HepG2 (cell line): ENCODE results near the gene TBC1D1. TPM values are rescaled to one million over a fixed set of nuclear protein-coding genes. Genes with fewer than 3 reads are reported as not detected.

Source experiments
- ATAC-seq: fragments of 200-7000 bp; cut with Tn5 transposase; 3 replicates; pipeline ENCODE4 v1.9.1; 2020; ENCODE audit warnings: mild to moderate bottlenecking, moderate library complexity
- BruUV-seq: library from RNA; stranded (reverse); fragments of 400-500 nt; replicated peaks from 2 replicates; lab custom pipeline; 2021; lab: Mats Ljungman, UMichigan
- CTCF ChIA-PET: fragments of 300-600 bp; formaldehyde crosslinking; extraction: SDS; loops from one replicate; lab custom pipeline; 2021; ENCODE audit warnings: low total read pairs, inconsistent platforms, low intra/inter-chr PET ratio; lab: Yijun Ruan, JAX
- POLR2A ChIA-PET: fragments of 350-600 bp; sonication (Branson Sonifier 250); formaldehyde crosslinking; loops from one replicate; lab custom pipeline; 2020; ENCODE audit warnings: antibody characterized with exemption, inconsistent platforms; lab: Yijun Ruan, JAX
- DNase-seq: peaks from one replicate; pipeline ENCODE4 v3.0.0-alpha.2; 2015; ENCODE audit warnings: low spot score
- FAIRE-seq: peaks from 3 replicates; lab custom pipeline; 2011; peaks lifted over from hg19 to GRCh38; lab: Jason Lieb, UNC
- H2AFZ ChIP-seq: one replicate; pipeline ENCODE4 v1.6.1; 2011; ENCODE audit warnings: low read length, inconsistent platforms
- H3K27ac ChIP-seq: fragments of 300-600 bp; 3 replicates; pipeline ENCODE4 v1.8.0; 2011; ENCODE audit warnings: mixed run types, mild to moderate bottlenecking, mixed read lengths, low read length, inconsistent platforms; ENCODE audit not compliant: insufficient read depth; ENCODE audit errors: extremely low read length
- H3K27me3 ChIP-seq, 2 experiments: fragments of 200-600 bp in 1 of 2; 2 replicates in 1 of 2; 3 replicates in 1 of 2; pipeline versions ENCODE4 v1.6.0 to v1.8.0; 2011; ENCODE audit warnings: low read length in 2 of 2, mild to moderate bottlenecking in 2 of 2, moderate library complexity in 2 of 2, inconsistent platforms in 1 of 2; ENCODE audit not compliant: insufficient read depth in 2 of 2, control insufficient read depth in 1 of 2
- H3K36me3 ChIP-seq, 2 experiments: fragments of 200-600 bp in 1 of 2; replicated peaks in 1 of 2; 2 replicates in 1 of 2; 3 replicates in 1 of 2; pipeline versions ENCODE4 v1.5.1 to v1.8.0; 2011; ENCODE audit warnings: low read length in 2 of 2, inconsistent platforms in 1 of 2; ENCODE audit not compliant: insufficient read depth in 2 of 2, control insufficient read depth in 1 of 2
- H3K4me1 ChIP-seq: 2 replicates; pipeline ENCODE4 v1.5.1; 2012; ENCODE audit warnings: low read length, inconsistent platforms; ENCODE audit not compliant: insufficient read depth
- H3K4me2 ChIP-seq: 2 replicates; pipeline ENCODE4 v1.6.0; 2011; ENCODE audit warnings: low read depth, low read length, inconsistent platforms
- H3K4me3 ChIP-seq, 3 experiments: fragments of 200-600 bp in 1 of 3; sonication (generic), shearing (Covaris generic) in 1 of 3; replicated peaks in 1 of 3; 2 replicates each; pipeline ENCODE4 v1.5.1; 2011 to 2016; ENCODE audit warnings: low read length in 3 of 3, inconsistent platforms in 2 of 3, low read depth in 2 of 3, mild to moderate bottlenecking in 2 of 3, control low read depth in 1 of 3, mixed read lengths in 1 of 3; ENCODE audit not compliant: insufficient read depth in 1 of 3
- H3K79me2 ChIP-seq: one replicate; pipeline ENCODE4 v1.6.1; 2011; ENCODE audit warnings: low read length, inconsistent platforms; ENCODE audit not compliant: insufficient read depth
- H3K9ac ChIP-seq: 2 replicates; pipeline ENCODE4 v1.6.0; 2011; ENCODE audit warnings: mild to moderate bottlenecking, low read depth, low read length, inconsistent platforms; ENCODE audit not compliant: insufficient read depth
- H3K9me3 ChIP-seq: 2 replicates; pipeline ENCODE4 v1.5.1; 2012; ENCODE audit warnings: mild to moderate bottlenecking, low read length
- H4K20me1 ChIP-seq: 2 replicates; pipeline ENCODE4 v1.6.0; 2011; ENCODE audit warnings: inconsistent platforms, mild to moderate bottlenecking, low read length, moderate library complexity; ENCODE audit not compliant: insufficient read depth
- ARNT ChIP-seq: fragments of 450-650 bp; IDR thresholded peaks from 2 replicates; pipeline ENCODE4 v1.6.1; 2017
- CREM ChIP-seq, 2 experiments: sonication (generic) in 1 of 2; formaldehyde crosslinking in 1 of 2; IDR thresholded peaks; 2 replicates each; pipeline versions ENCODE4 v1.4.0 to v1.6.1; 2016 to 2020; ENCODE audit warnings: antibody characterized with exemption in 1 of 2, mild to moderate bottlenecking in 1 of 2, missing genetic modification reagents in 1 of 2
- GABPA ChIP-seq, 2 experiments: IDR thresholded peaks; 2 replicates each; pipeline ENCODE4 v1.6.1; 2011 to 2016; ENCODE audit warnings: low read depth in 2 of 2, low read length in 1 of 2, missing biosample characterization in 1 of 2, missing genetic modification characterization in 1 of 2
- HOXA3 ChIP-seq: sonication (generic); formaldehyde crosslinking; IDR thresholded peaks from 2 replicates; pipeline ENCODE4 v1.5.0; 2020; ENCODE audit warnings: missing genetic modification reagents
- MATR3 ChIP-seq: sonication (generic); formaldehyde crosslinking; IDR thresholded peaks from 2 replicates; pipeline ENCODE4 v1.4.0; 2020; ENCODE audit warnings: missing genetic modification reagents
- MIER3 ChIP-seq: IDR thresholded peaks from 2 replicates; pipeline ENCODE4 v1.6.1; 2016; ENCODE audit warnings: missing compliant biosample characterization, borderline replicate concordance
- NCOR1 ChIP-seq: fragments of 200-600 bp; sonication (generic); IDR thresholded peaks from 2 replicates; pipeline ENCODE4 v1.7.0; 2017; ENCODE audit warnings: antibody characterized with exemption, low read length, borderline replicate concordance
- NFKBIZ ChIP-seq: IDR thresholded peaks from 2 replicates; pipeline ENCODE4 v1.6.1; 2018; ENCODE audit warnings: missing genetic modification reagents, missing compliant biosample characterization
- SIX4 ChIP-seq: sonication (generic); formaldehyde crosslinking; IDR thresholded peaks from 2 replicates; pipeline ENCODE4 v1.4.0; 2020; ENCODE audit warnings: missing genetic modification reagents
- TAF15 ChIP-seq: fragments of 200-400 bp; formaldehyde crosslinking; IDR thresholded peaks from one replicate; pipeline ENCODE4 v1.6.1; 2018; ENCODE audit warnings: mild to moderate bottlenecking, low read depth, low read length; ENCODE audit not compliant: poor library complexity, severe bottlenecking
- ZNF230 ChIP-seq: sonication (generic); formaldehyde crosslinking; IDR thresholded peaks from 2 replicates; pipeline ENCODE4 v1.4.0; 2020; ENCODE audit warnings: mild to moderate bottlenecking, missing genetic modification reagents
- ZNF292 ChIP-seq: sonication (generic); formaldehyde crosslinking; IDR thresholded peaks from 2 replicates; pipeline ENCODE4 v1.8.1; 2022; ENCODE audit warnings: mild to moderate bottlenecking, low read depth, missing genetic modification reagents, borderline replicate concordance
- ZNF33A ChIP-seq: sonication (generic); formaldehyde crosslinking; IDR thresholded peaks from 2 replicates; pipeline ENCODE4 v1.5.1; 2020; ENCODE audit warnings: missing genetic modification reagents, mild to moderate bottlenecking, moderate library complexity, borderline replicate concordance
- ZNF451 ChIP-seq: sonication (generic); formaldehyde crosslinking; IDR thresholded peaks from 2 replicates; pipeline ENCODE4 v1.5.0; 2020; ENCODE audit warnings: mild to moderate bottlenecking, missing genetic modification reagents
- ZNF569 ChIP-seq: sonication (generic); formaldehyde crosslinking; IDR thresholded peaks from 2 replicates; pipeline ENCODE4 v1.5.0; 2020; ENCODE audit warnings: mild to moderate bottlenecking, missing genetic modification reagents, moderate library complexity, borderline replicate concordance
- ZNF629 ChIP-seq: sonication (generic); formaldehyde crosslinking; conservative IDR thresholded peaks from 2 replicates; pipeline ENCODE4 v1.5.0; 2020; ENCODE audit warnings: missing genetic modification reagents
- ZNF782 ChIP-seq: sonication (generic); formaldehyde crosslinking; IDR thresholded peaks from 2 replicates; pipeline ENCODE4 v1.4.0; 2020; ENCODE audit warnings: missing genetic modification reagents, mild to moderate bottlenecking, borderline replicate concordance
- WGBS: methylation state at CpG from one replicate; pipeline ENCODE4 v1.1.6; 2017; ENCODE audit warnings: low lambda C conversion rate; 5-methylcytosine and 5-hydroxymethylcytosine counted together
- in situ Hi-C: cut with HindIII; loops from 2 replicates; pipeline ENCODE4 v1.10.0; 2017; ENCODE audit warnings: low pct_unique_long_range_greater_than_20kb; ENCODE audit not compliant: extremely low pct_ligation_motif_present
- intact Hi-C: fragments of 100-400 bp; cut with micrococcal nuclease; formaldehyde crosslinking; loops from one replicate; pipeline ENCODE4 v1.10.0; 2022; ENCODE audit not compliant: unreplicated experiment
- polyA plus RNA-seq, 8 experiments: library from polyadenylated mRNA; depleted of rRNA in 3 of 8; stranded (reverse) in 7 of 8; unstranded in 1 of 8; fragments of >200 nt; fragmentation: Illumina TruSeq in 4 of 8; extraction: Trizol in 4 of 8; gene quantifications; 2 replicates each; pipeline versions ENCODE4 v1.2.1 to v1.2.3, GENCODE V29; 2011 to 2016; ENCODE audit warnings: low read depth in 4 of 8, missing spikeins in 1 of 8, mixed read lengths in 1 of 8; ENCODE audit not compliant: insufficient read depth in 1 of 8
- total RNA-seq, 5 experiments: library from RNA; depleted of rRNA; stranded (reverse); fragments of >200 nt; fragmentation: Illumina TruSeq; extraction: Trizol; gene quantifications; 2 replicates each; pipeline ENCODE4 v1.2.3, GENCODE V29; 2016; ENCODE audit warnings: low read depth in 1 of 5
- TF ChIP-seq, protein P1 (sequence below): fragments of 450-650 bp; IDR thresholded peaks from 2 replicates; pipeline ENCODE4 v1.6.1; 2017; ENCODE audit warnings: mild to moderate bottlenecking
- TF ChIP-seq, protein P2 (sequence below): sonication (generic); formaldehyde crosslinking; IDR thresholded peaks from 2 replicates; pipeline ENCODE4 v1.5.1; 2020; ENCODE audit warnings: missing genetic modification reagents, mild to moderate bottlenecking, borderline replicate concordance

The TBC1D1 gene
- total and polyA plus RNA-seq, 2 of the 13 experiments (the other 11 are each of a cell fraction or from before 2014, with no cell fraction given) = 37.3 to 62.8 TPM

DNA sequence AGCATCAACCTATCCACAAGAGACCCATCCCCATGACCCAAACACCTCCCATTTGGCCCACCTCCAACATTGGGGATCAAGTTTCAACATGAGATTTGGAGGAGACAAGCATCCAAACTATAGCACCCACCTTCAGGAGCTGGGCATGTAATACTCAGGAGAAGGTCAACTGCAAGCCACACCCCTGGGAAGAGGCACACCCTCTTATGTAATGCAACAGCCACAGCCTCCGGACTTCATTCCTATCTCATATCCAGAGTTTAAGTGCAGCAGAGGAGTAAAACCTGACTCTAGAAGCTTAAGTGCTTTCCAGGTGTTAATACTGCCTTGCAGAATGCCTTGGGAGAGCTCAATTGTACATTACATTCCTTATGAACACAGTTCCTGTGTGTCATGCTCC, 266.7 kb downstream of the TBC1D1 start (continued):
- no peak for TF ChIP-seq NFKBIZ (CRISPR knock-in tag)

DNA sequence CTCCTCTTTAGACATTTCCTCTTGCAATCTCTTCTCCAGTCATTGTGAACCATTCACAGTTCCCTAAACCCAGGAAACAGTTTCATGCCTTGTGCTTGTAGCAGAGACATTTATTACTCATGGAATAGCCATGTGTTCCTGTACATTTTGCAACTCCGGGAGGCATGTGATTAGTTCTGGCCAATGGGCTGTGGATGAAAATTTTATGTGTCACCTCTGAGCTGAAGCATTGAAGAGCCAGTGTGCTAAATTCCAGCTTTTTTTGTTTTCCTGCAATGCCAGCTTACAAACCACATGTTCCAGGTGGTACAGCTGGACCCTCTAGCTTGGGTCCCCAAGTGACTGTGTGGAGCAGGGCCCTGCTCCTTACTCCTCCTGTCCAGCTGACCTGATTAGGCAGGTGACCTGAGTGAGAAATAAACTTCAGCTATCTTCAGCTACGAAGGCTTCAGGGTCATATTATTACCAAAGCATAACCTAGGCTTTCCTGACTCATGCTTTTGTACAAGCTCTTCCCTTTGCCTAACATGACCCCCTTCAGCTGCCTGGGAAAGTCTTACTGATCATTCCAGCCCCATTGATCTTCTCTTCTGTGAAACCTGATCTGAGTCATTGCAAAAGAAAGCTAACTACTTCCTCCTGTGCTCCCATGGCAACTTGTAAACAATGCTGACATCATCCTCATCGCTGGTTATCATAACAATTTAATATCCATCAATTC, 269.8 kb downstream of the TBC1D1 start:
- FAIRE-seq (peak; percentile 85), ATAC-seq (peak; percentile 90), DNase-seq (peak; percentile 98)
- peak overlapping the region; percentile 98 for H3K27ac ChIP-seq
- peaks cover 58% of the 10 kb centered on the region for H3K4me1 ChIP-seq
- H4K20me1 ChIP-seq = no peaks in the 10 kb centered on the region
- intact Hi-C loops (loop anchor here (1.0 to 2.0 kb wide), 2 partner anchors 27 to 98 kb away; no protein-coding TSS in a partner anchor), in situ Hi-C loops (loop anchor here (5.0 kb wide), 1 partner anchor 33 kb away; no protein-coding TSS in a partner anchor)
- no peak overlapping the region for H2AFZ ChIP-seq
- no peaks in the 10 kb centered on the region for H3K27me3 ChIP-seq
- H3K79me2 ChIP-seq = no peaks in the 10 kb centered on the region
- WGBS = 37% methylated on average over 3 of the region's 3 CpGs
- no peak overlapping the region for H3K4me3 ChIP-seq
- peaks cover 7% of the 10 kb centered on the region; the same call in 1 of the 2 replicates for H3K9me3 ChIP-seq
- ChIA-PET POLR2A (interaction anchor here (0.6 to 4.0 kb wide), 18 partner anchors 8 to 1160 kb away, joined by 3 to 124 read pairs (median 6); no protein-coding TSS in a partner anchor), CTCF (no interaction called here)
- peak overlapping the region; percentile 80 for H3K9ac ChIP-seq
- H3K4me2 ChIP-seq = 0 out of 2 replicates have a peak overlapping the region, but pooled peaks have one; percentile 6
- no TSS peak for BruUV-seq
- H3K36me3 ChIP-seq = no peaks in the 10 kb centered on the region
- TF ChIP-seq GABPA (IDR thresholded peaks at IDR 0.05; ENCODE audit: low read depth, low read length) (no peak), GABPA (CRISPR knock-in tag; IDR thresholded peaks at IDR 0.05; ENCODE audit: low read depth) (peak; percentile 76), HOXA3 (CRISPR knock-in tag) (peak; percentile 63; the same call in 1 of the 2 replicates), MATR3 (no peak), CREM (IDR thresholded peaks at IDR 0.05) (peak; percentile 88), CREM (CRISPR knock-in tag; IDR thresholded peaks at IDR 0.05) (no peak), ARNT (no peak), ZNF451 (CRISPR knock-in tag) (no peak), ZNF569 (CRISPR knock-in tag) (no peak), ZNF292 (CRISPR knock-in tag) (no peak), NCOR1 (peak; percentile 93; the same call in 1 of the 2 replicates), NFKBIZ (CRISPR knock-in tag) (peak; percentile 71; the same call in 1 of the 2 replicates), SIX4 (CRISPR knock-in tag) (peak; percentile 99), ZNF629 (no peak), ZNF230 (CRISPR knock-in tag) (no peak), MIER3 (peak; percentile 83; the same call in 1 of the 2 replicates), TAF15 (no peak), ZNF782 (CRISPR knock-in tag) (no peak), ZNF33A (CRISPR knock-in tag) (no peak)
- TF ChIP-seq, protein P1, sequence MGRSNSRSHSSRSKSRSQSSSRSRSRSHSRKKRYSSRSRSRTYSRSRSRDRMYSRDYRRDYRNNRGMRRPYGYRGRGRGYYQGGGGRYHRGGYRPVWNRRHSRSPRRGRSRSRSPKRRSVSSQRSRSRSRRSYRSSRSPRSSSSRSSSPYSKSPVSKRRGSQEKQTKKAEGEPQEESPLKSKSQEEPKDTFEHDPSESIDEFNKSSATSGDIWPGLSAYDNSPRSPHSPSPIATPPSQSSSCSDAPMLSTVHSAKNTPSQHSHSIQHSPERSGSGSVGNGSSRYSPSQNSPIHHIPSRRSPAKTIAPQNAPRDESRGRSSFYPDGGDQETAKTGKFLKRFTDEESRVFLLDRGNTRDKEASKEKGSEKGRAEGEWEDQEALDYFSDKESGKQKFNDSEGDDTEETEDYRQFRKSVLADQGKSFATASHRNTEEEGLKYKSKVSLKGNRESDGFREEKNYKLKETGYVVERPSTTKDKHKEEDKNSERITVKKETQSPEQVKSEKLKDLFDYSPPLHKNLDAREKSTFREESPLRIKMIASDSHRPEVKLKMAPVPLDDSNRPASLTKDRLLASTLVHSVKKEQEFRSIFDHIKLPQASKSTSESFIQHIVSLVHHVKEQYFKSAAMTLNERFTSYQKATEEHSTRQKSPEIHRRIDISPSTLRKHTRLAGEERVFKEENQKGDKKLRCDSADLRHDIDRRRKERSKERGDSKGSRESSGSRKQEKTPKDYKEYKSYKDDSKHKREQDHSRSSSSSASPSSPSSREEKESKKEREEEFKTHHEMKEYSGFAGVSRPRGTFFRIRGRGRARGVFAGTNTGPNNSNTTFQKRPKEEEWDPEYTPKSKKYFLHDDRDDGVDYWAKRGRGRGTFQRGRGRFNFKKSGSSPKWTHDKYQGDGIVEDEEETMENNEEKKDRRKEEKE = no peak
- TF ChIP-seq, protein P2, sequence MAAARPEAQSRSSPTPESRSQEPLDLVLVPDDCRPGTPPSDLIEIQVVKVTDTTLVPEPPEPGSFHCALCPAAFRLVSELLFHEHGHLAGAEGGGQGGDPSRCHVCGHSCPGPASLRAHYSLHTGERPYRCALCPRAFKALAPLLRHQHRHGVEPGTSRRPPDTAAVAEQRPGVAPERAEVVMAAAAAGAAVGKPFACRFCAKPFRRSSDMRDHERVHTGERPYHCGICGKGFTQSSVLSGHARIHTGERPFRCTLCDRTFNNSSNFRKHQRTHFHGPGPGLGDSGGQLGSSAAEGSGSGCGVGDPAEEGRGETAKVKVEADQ (CRISPR knock-in tag) = peak; percentile 80
